Esophagus squamous epithelium (tissue), 4 donors: ENCODE results near the gene EGR1.

Source experiments
- POLR2A ChIP-seq, 4 donors: fragments of 450-650 bp; IDR thresholded peaks; one replicate each; pipeline ENCODE4 v1.6.1; 2017; ENCODE audit warnings: antibody characterized with exemption in 4 of 4, mild to moderate bottlenecking in 4 of 4, moderate library complexity in 3 of 4
- TF ChIP-seq, protein P1 (sequence below), 6 experiments: fragments of 450-650 bp in 4 of 6; fragments of 200-600 bp in 2 of 6; sonication (generic) in 2 of 6; IDR thresholded peaks; one replicate each; pipeline ENCODE4 v1.5.1; 2016 to 2019; ENCODE audit warnings: antibody characterized with exemption in 6 of 6, mild to moderate bottlenecking in 4 of 6, moderate library complexity in 4 of 6

DNA sequence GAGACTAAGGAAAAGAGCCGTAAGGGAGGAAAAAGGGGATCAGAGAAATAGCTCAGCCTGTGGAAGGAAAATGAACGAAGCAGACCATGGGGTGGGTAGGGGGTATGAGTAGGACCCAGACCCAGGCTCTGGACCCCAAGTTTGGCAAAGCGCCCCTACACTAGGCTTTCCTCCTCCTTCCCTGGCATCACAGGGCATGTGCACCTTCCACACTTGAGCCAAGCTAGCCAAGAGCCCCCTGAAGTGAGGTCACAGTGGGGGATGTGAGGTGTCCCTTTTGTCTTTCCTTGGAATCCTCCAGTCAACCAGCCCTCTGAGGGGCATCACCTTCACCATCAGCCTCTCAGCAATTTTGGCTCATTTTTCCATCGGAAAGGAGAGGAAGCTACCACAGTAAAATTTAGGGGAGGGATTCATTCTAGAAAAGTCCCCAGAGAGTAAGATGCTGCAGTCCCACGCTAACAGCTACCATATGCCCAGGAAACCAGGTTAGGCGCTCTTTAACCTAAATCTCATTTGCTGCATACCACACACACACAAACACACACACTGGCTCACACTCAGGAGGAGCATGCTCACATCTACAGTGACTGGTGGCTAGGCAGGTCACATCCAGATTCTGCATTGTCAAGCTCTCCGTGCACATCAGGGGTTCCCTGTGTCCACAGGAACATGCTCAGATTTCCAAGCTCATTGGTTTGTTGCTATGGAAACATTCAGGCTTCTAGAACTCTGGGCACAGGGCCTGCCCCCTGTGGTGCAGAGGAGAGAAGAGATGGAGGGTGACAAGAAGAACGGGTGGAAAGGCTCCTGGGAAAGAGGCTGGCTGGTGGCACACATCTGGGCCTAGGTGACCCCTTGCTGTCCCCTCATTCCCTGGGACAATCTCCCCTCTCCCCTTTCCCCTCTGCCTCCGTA, 16.5 kb upstream of the EGR1 start:
- TF ChIP-seq, protein P1, sequence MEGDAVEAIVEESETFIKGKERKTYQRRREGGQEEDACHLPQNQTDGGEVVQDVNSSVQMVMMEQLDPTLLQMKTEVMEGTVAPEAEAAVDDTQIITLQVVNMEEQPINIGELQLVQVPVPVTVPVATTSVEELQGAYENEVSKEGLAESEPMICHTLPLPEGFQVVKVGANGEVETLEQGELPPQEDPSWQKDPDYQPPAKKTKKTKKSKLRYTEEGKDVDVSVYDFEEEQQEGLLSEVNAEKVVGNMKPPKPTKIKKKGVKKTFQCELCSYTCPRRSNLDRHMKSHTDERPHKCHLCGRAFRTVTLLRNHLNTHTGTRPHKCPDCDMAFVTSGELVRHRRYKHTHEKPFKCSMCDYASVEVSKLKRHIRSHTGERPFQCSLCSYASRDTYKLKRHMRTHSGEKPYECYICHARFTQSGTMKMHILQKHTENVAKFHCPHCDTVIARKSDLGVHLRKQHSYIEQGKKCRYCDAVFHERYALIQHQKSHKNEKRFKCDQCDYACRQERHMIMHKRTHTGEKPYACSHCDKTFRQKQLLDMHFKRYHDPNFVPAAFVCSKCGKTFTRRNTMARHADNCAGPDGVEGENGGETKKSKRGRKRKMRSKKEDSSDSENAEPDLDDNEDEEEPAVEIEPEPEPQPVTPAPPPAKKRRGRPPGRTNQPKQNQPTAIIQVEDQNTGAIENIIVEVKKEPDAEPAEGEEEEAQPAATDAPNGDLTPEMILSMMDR (IDR thresholded peaks at IDR 0.05) = no peak
- TF ChIP-seq POLR2A (IDR thresholded peaks at IDR 0.05) = no peak
